ENCODE data around the gene PARL. TPM values are rescaled to one million over a fixed set of nuclear protein-coding genes. Genes with fewer than 3 reads are reported as not detected.

The PARL gene
- total and polyA plus RNA-seq, 2 of the 8 experiments (the other 6 are each of a cell fraction or from before 2014, with no cell fraction given), result 62.7 to 85.0 TPM

- TF ChIP-seq, protein P1, sequence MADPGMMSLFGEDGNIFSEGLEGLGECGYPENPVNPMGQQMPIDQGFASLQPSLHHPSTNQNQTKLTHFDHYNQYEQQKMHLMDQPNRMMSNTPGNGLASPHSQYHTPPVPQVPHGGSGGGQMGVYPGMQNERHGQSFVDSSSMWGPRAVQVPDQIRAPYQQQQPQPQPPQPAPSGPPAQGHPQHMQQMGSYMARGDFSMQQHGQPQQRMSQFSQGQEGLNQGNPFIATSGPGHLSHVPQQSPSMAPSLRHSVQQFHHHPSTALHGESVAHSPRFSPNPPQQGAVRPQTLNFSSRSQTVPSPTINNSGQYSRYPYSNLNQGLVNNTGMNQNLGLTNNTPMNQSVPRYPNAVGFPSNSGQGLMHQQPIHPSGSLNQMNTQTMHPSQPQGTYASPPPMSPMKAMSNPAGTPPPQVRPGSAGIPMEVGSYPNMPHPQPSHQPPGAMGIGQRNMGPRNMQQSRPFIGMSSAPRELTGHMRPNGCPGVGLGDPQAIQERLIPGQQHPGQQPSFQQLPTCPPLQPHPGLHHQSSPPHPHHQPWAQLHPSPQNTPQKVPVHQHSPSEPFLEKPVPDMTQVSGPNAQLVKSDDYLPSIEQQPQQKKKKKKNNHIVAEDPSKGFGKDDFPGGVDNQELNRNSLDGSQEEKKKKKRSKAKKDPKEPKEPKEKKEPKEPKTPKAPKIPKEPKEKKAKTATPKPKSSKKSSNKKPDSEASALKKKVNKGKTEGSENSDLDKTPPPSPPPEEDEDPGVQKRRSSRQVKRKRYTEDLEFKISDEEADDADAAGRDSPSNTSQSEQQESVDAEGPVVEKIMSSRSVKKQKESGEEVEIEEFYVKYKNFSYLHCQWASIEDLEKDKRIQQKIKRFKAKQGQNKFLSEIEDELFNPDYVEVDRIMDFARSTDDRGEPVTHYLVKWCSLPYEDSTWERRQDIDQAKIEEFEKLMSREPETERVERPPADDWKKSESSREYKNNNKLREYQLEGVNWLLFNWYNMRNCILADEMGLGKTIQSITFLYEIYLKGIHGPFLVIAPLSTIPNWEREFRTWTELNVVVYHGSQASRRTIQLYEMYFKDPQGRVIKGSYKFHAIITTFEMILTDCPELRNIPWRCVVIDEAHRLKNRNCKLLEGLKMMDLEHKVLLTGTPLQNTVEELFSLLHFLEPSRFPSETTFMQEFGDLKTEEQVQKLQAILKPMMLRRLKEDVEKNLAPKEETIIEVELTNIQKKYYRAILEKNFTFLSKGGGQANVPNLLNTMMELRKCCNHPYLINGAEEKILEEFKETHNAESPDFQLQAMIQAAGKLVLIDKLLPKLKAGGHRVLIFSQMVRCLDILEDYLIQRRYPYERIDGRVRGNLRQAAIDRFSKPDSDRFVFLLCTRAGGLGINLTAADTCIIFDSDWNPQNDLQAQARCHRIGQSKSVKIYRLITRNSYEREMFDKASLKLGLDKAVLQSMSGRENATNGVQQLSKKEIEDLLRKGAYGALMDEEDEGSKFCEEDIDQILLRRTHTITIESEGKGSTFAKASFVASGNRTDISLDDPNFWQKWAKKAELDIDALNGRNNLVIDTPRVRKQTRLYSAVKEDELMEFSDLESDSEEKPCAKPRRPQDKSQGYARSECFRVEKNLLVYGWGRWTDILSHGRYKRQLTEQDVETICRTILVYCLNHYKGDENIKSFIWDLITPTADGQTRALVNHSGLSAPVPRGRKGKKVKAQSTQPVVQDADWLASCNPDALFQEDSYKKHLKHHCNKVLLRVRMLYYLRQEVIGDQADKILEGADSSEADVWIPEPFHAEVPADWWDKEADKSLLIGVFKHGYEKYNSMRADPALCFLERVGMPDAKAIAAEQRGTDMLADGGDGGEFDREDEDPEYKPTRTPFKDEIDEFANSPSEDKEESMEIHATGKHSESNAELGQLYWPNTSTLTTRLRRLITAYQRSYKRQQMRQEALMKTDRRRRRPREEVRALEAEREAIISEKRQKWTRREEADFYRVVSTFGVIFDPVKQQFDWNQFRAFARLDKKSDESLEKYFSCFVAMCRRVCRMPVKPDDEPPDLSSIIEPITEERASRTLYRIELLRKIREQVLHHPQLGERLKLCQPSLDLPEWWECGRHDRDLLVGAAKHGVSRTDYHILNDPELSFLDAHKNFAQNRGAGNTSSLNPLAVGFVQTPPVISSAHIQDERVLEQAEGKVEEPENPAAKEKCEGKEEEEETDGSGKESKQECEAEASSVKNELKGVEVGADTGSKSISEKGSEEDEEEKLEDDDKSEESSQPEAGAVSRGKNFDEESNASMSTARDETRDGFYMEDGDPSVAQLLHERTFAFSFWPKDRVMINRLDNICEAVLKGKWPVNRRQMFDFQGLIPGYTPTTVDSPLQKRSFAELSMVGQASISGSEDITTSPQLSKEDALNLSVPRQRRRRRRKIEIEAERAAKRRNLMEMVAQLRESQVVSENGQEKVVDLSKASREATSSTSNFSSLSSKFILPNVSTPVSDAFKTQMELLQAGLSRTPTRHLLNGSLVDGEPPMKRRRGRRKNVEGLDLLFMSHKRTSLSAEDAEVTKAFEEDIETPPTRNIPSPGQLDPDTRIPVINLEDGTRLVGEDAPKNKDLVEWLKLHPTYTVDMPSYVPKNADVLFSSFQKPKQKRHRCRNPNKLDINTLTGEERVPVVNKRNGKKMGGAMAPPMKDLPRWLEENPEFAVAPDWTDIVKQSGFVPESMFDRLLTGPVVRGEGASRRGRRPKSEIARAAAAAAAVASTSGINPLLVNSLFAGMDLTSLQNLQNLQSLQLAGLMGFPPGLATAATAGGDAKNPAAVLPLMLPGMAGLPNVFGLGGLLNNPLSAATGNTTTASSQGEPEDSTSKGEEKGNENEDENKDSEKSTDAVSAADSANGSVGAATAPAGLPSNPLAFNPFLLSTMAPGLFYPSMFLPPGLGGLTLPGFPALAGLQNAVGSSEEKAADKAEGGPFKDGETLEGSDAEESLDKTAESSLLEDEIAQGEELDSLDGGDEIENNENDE (IDR thresholded peaks at IDR 0.05; ENCODE audit: insufficient replicate concordance, low read length), result no peak
These were observed 51.2 kb downstream of the PARL start (continued) for GRCh38 chr3:183833516-183833915.

Measured in H1 (cell line).